Gastroesophageal sphincter (tissue), 3 donors: ENCODE results near the gene PRXL2A.

Experiments used
- EP300 ChIP-seq: sonication (generic); formaldehyde crosslinking; IDR thresholded peaks from one replicate; pipeline ENCODE4 v1.6.1; 2017; ENCODE audit warnings: antibody characterized with exemption, mild to moderate bottlenecking
- POLR2A ChIP-seq, 2 donors: fragments of 450-650 bp; IDR thresholded peaks; one replicate each; pipeline ENCODE4 v1.6.1; 2017; ENCODE audit warnings: antibody characterized with exemption in 2 of 2, mild to moderate bottlenecking in 2 of 2, moderate library complexity in 1 of 2
- POLR2AphosphoS5 ChIP-seq: sonication (generic); formaldehyde crosslinking; IDR thresholded peaks from one replicate; pipeline ENCODE4 v1.6.1; 2017; ENCODE audit warnings: antibody characterized with exemption
- TF ChIP-seq, protein P1 (sequence below), 4 experiments: fragments of 200-600 bp in 2 of 4; fragments of 450-650 bp in 2 of 4; sonication (generic) in 1 of 4; IDR thresholded peaks; one replicate each; pipeline ENCODE4 v1.5.1; 2017 to 2019; ENCODE audit warnings: antibody characterized with exemption in 4 of 4, mild to moderate bottlenecking in 2 of 4, moderate library complexity in 2 of 4

GRCh38 chr10:80444124-80444523 lies 35.8 kb downstream of the PRXL2A start:
- TF ChIP-seq, protein P1, sequence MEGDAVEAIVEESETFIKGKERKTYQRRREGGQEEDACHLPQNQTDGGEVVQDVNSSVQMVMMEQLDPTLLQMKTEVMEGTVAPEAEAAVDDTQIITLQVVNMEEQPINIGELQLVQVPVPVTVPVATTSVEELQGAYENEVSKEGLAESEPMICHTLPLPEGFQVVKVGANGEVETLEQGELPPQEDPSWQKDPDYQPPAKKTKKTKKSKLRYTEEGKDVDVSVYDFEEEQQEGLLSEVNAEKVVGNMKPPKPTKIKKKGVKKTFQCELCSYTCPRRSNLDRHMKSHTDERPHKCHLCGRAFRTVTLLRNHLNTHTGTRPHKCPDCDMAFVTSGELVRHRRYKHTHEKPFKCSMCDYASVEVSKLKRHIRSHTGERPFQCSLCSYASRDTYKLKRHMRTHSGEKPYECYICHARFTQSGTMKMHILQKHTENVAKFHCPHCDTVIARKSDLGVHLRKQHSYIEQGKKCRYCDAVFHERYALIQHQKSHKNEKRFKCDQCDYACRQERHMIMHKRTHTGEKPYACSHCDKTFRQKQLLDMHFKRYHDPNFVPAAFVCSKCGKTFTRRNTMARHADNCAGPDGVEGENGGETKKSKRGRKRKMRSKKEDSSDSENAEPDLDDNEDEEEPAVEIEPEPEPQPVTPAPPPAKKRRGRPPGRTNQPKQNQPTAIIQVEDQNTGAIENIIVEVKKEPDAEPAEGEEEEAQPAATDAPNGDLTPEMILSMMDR (IDR thresholded peaks at IDR 0.05) = no peak
- no peak for TF ChIP-seq POLR2AphosphoS5
- TF ChIP-seq POLR2A (IDR thresholded peaks at IDR 0.05) = no peak
- no peak for TF ChIP-seq EP300
